RWPE1 (cell line): ENCODE data around the gene CDC42.
A peak's percentile ranks its signal among the peaks of the same experiment; 100 is the strongest.

ENCODE experiments used
- CTCF ChIA-PET: fragments of 350-600 bp; sonication (Branson Sonifier 250); formaldehyde crosslinking; extraction: SDS; loops from one replicate; lab custom pipeline; 2021; lab: Yijun Ruan, JAX
- POLR2A ChIA-PET: fragments of 400-600 bp; formaldehyde crosslinking; extraction: SDS; loops from one replicate; lab custom pipeline; 2020; ENCODE audit warnings: antibody characterized with exemption; ENCODE audit not compliant: low non-redundant PET; lab: Yijun Ruan, JAX
- DNase-seq: peaks from one replicate; pipeline ENCODE4 v3.0.0; 2012; ENCODE audit warnings: low spot score
- H3K27ac ChIP-seq: fragments of 450-650 bp; 2 replicates; pipeline ENCODE4 v1.5.1; 2017
- TF ChIP-seq, protein P1 (sequence below): fragments of 450-650 bp; conservative IDR thresholded peaks from 2 replicates; pipeline ENCODE4 v1.5.1; 2017; ENCODE audit warnings: low read depth, mild to moderate bottlenecking

The CDC42 gene

DNA sequence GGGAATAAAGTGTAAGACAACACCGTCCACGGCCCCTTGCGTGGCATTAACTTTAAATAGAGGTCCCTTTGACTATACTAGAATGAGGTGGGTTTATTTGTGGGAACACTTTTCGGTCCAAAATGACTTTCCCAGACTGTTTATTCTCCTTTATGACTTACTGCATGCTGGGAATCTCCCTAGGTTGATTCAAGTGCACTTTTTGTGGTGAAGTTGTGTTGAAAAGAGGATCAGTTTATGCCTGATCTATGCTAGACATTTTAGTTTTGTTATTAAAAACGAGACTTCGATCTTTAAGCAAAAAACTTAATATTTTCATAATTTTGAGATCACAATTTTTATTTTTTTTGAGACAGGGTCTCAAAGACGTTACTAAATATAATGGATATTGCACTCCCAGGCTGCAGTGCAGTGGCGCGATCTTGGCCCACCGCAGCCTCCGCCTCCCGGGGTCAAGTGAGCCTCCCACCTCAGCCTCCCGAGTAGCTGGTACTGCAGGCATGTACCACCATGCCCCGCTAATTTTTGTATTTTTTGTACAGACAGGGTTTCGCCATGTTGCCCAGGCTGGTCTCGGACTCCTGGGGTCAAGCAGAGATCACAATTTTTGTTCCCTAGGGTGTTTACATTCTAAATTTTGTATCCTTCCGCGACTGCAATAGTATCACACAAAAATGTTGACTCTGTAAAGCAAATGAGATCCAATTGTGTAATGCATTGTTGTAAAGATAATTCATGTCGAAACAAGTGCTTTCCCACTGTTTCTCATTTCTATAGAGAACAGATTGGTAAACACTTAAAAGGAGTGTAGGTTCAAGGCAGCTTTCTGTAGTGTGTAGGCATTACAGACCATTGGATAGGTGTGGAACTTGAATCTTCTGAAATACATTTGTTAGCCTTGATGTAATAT, 1.6 kb downstream of the CDC42 start:
- ChIA-PET CTCF (interaction anchor here (0.6 to 0.9 kb wide), 4 partner anchors 8 to 424 kb away, joined by 3 to 4 read pairs (median 4); no protein-coding TSS in a partner anchor), POLR2A (interaction anchor here (2.2 kb wide), 1 partner anchor 29 kb away, joined by 8 read pairs; no protein-coding TSS in a partner anchor)
- peak overlapping the region; percentile 96 for H3K27ac ChIP-seq
- TF ChIP-seq, protein P1, sequence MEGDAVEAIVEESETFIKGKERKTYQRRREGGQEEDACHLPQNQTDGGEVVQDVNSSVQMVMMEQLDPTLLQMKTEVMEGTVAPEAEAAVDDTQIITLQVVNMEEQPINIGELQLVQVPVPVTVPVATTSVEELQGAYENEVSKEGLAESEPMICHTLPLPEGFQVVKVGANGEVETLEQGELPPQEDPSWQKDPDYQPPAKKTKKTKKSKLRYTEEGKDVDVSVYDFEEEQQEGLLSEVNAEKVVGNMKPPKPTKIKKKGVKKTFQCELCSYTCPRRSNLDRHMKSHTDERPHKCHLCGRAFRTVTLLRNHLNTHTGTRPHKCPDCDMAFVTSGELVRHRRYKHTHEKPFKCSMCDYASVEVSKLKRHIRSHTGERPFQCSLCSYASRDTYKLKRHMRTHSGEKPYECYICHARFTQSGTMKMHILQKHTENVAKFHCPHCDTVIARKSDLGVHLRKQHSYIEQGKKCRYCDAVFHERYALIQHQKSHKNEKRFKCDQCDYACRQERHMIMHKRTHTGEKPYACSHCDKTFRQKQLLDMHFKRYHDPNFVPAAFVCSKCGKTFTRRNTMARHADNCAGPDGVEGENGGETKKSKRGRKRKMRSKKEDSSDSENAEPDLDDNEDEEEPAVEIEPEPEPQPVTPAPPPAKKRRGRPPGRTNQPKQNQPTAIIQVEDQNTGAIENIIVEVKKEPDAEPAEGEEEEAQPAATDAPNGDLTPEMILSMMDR: no peak
- DNase-seq: no peak

GRCh38 chr1:22055463-22055862, 3.0 kb downstream of the CDC42 start:
- TF ChIP-seq, protein P1: no peak
- no peak for DNase-seq
- CTCF ChIA-PET: no interaction called here
- H3K27ac ChIP-seq: peak overlapping the region; percentile 31; the same call in 1 of the 2 replicates
- POLR2A ChIA-PET: interaction anchor here (0.7 kb wide), 1 partner anchor 22 kb away, joined by 5 read pairs; no protein-coding TSS in a partner anchor

- ChIA-PET CTCF (no interaction called here), POLR2A (no interaction called here)
- H3K27ac ChIP-seq: no peak overlapping the region
- DNase-seq: no peak
- TF ChIP-seq, protein P1: no peak
Measured at GRCh38 chr1:22056043-22056442, 3.5 kb downstream of the CDC42 start.

DNA sequence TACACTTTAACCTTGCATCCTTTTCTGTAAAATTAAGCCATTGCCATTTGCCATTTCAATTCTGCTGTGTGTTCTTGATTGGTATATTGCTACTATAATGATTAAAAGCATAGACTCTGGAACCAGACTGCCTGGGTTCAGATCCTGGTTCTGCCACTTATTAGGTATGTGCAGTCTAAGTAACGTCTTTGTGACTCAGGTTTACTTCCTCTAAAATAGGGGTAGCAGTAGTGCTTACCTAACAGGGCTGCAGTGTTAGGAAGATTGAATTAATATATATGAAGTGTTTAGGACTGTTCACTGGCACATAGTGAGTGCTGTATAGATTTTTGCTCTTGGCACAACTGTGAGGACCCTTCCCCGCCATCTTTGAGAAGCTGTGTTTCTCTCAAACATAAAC, 4.4 kb downstream of the CDC42 start:
- POLR2A ChIA-PET: no interaction called here
- H3K27ac ChIP-seq: no peak overlapping the region
- TF ChIP-seq, protein P1: no peak
- no peak for DNase-seq
- CTCF ChIA-PET: no interaction called here

GRCh38 chr1:22057861-22058260, 5.4 kb downstream of the CDC42 start:
- no peak overlapping the region for H3K27ac ChIP-seq
- TF ChIP-seq, protein P1: no peak
- CTCF ChIA-PET: no interaction called here
- DNase-seq: no peak
- POLR2A ChIA-PET: interaction anchor here (0.5 kb wide), 1 partner anchor 9 kb away, joined by 5 read pairs; no protein-coding TSS in a partner anchor

DNA sequence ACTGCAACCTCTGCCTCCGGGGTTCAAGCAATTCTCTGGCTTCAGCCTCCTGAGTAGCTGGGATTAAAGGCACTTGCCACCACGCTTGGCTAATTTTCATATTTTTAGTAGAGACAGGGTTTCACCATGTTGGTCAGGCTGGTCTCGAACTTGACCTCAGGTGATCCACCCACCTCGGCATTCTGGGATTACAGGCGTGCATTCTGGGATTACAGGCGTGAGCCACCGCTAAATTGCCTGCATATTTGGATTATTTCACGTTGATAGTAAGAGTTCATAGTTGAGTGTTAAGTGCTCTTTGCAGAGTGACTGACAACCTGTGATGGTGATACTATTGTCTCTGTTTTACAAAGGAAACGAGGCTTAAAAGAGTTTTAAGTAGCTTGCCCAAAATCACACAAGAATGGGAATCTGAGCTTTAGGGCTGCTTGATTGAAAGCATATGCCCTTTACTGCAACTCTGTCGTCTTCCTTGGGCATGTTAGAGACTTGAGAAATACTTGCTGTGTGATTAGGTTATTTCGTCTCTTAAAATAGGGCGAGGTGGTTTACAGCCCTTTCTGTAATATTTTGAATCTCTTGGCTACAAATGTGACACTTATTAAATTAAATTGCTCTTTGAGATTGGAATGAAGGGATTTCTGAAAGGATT, 12.4 kb downstream of the CDC42 start:
- no peak overlapping the region for H3K27ac ChIP-seq
- TF ChIP-seq, protein P1: no peak
- POLR2A ChIA-PET: no interaction called here
- CTCF ChIA-PET: no interaction called here
- DNase-seq: no peak
